ENCODE results near the gene METTL25B. TPM values are rescaled to one million over a fixed set of nuclear protein-coding genes. Genes with fewer than 3 reads are reported as not detected.

METTL25B gene
- total and polyA plus RNA-seq, 8 donors, result 15.2 to 90.2 (median 53.5) TPM

GRCh38 chr1:156742017-156742416 lies 13.7 kb downstream of the METTL25B start:
- WGBS, 5 donors, result 77 to 92% (median 85%) methylated on average over 3 of the region's 3 CpGs
- peaks cover 35 to 57% (median 47%) of the 10 kb centered on the region in 4 donors for H3K36me3 ChIP-seq
- peaks cover 23 to 48% (median 46%) of the 10 kb centered on the region in 4 donors for H3K4me1 ChIP-seq
- no peaks in the 10 kb centered on the region for H3K9me3 ChIP-seq
- intact Hi-C loops (cut with DNase I; ENCODE audit: low total_unique reads), result no loop called here
- H3K27me3 ChIP-seq, result no peaks in the 10 kb centered on the region
- no peak overlapping the region for H3K4me3 ChIP-seq
- TF ChIP-seq CTCF (IDR thresholded peaks at IDR 0.05) (no peak), POLR2A (IDR thresholded peaks at IDR 0.05) (no peak), EP300 (IDR thresholded peaks at IDR 0.05) (no peak), POLR2AphosphoS5 (IDR thresholded peaks at IDR 0.05) (no peak)
- no peak for DNase-seq
- peak overlapping the region in 4 of 5 donors; percentile 83 to 91 (median 88) for H3K27ac ChIP-seq

GRCh38 chr1:156742801-156743200 lies 14.5 kb downstream of the METTL25B start:
- WGBS, 5 donors, result 88 to 96% (median 91%) methylated on average over 4 of the region's 4 CpGs
- no peak overlapping the region for H3K4me3 ChIP-seq
- no peak for TF ChIP-seq POLR2AphosphoS5 (IDR thresholded peaks at IDR 0.05)
- TF ChIP-seq POLR2A (IDR thresholded peaks at IDR 0.05), result no peak
- no peak for TF ChIP-seq CTCF (IDR thresholded peaks at IDR 0.05)
- peaks cover 28 to 55% (median 52%) of the 10 kb centered on the region in 4 donors for H3K4me1 ChIP-seq
- intact Hi-C loops (cut with DNase I; ENCODE audit: low total_unique reads), result no loop called here
- no peaks in the 10 kb centered on the region for H3K9me3 ChIP-seq
- peaks cover 28 to 49% (median 40%) of the 10 kb centered on the region in 4 donors for H3K36me3 ChIP-seq
- H3K27ac ChIP-seq, result peak overlapping the region in 2 of 5 donors; percentile 87 to 97
- DNase-seq, result no peak
- H3K27me3 ChIP-seq, result no peaks in the 10 kb centered on the region

- H3K4me1 ChIP-seq, result peaks cover 37 to 64% (median 61%) of the 10 kb centered on the region in 4 donors
- H3K27me3 ChIP-seq, result no peaks in the 10 kb centered on the region
- TF ChIP-seq POLR2A (IDR thresholded peaks at IDR 0.05) (no peak), EP300 (IDR thresholded peaks at IDR 0.05) (no peak), CTCF (IDR thresholded peaks at IDR 0.05) (no peak), POLR2AphosphoS5 (IDR thresholded peaks at IDR 0.05) (no peak)
- intact Hi-C loops (cut with DNase I; ENCODE audit: low total_unique reads), result no loop called here
- peaks cover 24 to 41% (median 35%) of the 10 kb centered on the region in 4 donors for H3K36me3 ChIP-seq
- no peak for DNase-seq
- H3K27ac ChIP-seq, result peak overlapping the region in 2 of 5 donors; percentile 97 to 98
- no peak overlapping the region for H3K4me3 ChIP-seq
- WGBS, 5 donors, result 78 to 89% (median 85%) methylated on average over 13 to 14 of the region's 14 CpGs
- no peaks in the 10 kb centered on the region for H3K9me3 ChIP-seq
These were observed 15.4 kb downstream of the METTL25B start for GRCh38 chr1:156743367-156744302.

GRCh38 chr1:156744344-156744743 lies 16.1 kb downstream of the METTL25B start:
- no peaks in the 10 kb centered on the region for H3K9me3 ChIP-seq
- H3K4me3 ChIP-seq, result no peak overlapping the region
- intact Hi-C loops (cut with DNase I; ENCODE audit: low total_unique reads), result no loop called here
- peak overlapping the region in 3 of 5 donors; percentile 97 to 98 (median 98) for H3K27ac ChIP-seq
- no peak for DNase-seq
- H3K4me1 ChIP-seq, result peaks cover 44 to 71% (median 68%) of the 10 kb centered on the region in 4 donors
- TF ChIP-seq POLR2AphosphoS5 (IDR thresholded peaks at IDR 0.05) (no peak), CTCF (IDR thresholded peaks at IDR 0.05) (no peak), POLR2A (IDR thresholded peaks at IDR 0.05) (no peak), EP300 (IDR thresholded peaks at IDR 0.05) (no peak)
- H3K27me3 ChIP-seq, result no peaks in the 10 kb centered on the region
- H3K36me3 ChIP-seq, result peaks cover 24 to 41% (median 35%) of the 10 kb centered on the region in 4 donors
- 72 to 86% (median 79%) methylated on average over 6 to 12 of the region's 12 CpGs for WGBS, 5 donors

Data from stomach (tissue), 9 donors.